GM12873 (cell line): Measurements from ENCODE around the gene KRT76.

ENCODE experiments used
- CTCF ChIP-seq: IDR thresholded peaks from 2 replicates; pipeline ENCODE4 v1.5.1; 2012; ENCODE audit warnings: low read depth, mild to moderate bottlenecking, moderate library complexity, low read length, control low read depth; ENCODE audit not compliant: insufficient read depth; ENCODE audit errors: missing control alignments

Gene KRT76

GRCh38 chr12:52794479-52795331, 17.6 kb upstream of the KRT76 start:
- TF ChIP-seq CTCF = no peak

- no peak for TF ChIP-seq CTCF
Observed at GRCh38 chr12:52792185-52793029, 15.3 kb upstream of the KRT76 start.

- TF ChIP-seq CTCF = no peak
Observed at GRCh38 chr12:52791271-52792184, 14.4 kb upstream of the KRT76 start.

GRCh38 chr12:52790427-52791270, 13.5 kb upstream of the KRT76 start:
- no peak for TF ChIP-seq CTCF

GRCh38 chr12:52789637-52790426, 12.7 kb upstream of the KRT76 start:
- no peak for TF ChIP-seq CTCF
